ENCODE measurements around the gene SLC22A15.

DNA sequence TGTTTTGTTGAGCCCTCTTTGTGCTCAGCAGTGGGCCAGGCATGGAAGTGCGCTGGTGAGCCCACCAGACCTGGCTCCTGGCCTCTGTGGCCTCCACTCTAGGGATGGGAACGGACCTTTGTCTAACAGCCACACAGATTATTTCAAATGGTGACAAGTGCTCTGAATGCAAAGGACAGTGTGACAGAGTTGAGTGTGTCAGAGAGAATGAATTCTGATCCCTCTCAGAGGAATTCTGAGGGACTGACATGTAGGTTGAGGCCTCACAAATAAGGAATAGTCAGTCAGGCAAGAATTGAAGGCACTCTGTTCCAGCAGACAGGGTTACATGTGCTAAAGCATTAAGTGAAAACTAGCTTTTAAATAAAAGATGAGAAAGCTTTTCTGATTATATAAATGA, 123.6 kb downstream of the SLC22A15 start:
- TF ChIP-seq, protein P1, sequence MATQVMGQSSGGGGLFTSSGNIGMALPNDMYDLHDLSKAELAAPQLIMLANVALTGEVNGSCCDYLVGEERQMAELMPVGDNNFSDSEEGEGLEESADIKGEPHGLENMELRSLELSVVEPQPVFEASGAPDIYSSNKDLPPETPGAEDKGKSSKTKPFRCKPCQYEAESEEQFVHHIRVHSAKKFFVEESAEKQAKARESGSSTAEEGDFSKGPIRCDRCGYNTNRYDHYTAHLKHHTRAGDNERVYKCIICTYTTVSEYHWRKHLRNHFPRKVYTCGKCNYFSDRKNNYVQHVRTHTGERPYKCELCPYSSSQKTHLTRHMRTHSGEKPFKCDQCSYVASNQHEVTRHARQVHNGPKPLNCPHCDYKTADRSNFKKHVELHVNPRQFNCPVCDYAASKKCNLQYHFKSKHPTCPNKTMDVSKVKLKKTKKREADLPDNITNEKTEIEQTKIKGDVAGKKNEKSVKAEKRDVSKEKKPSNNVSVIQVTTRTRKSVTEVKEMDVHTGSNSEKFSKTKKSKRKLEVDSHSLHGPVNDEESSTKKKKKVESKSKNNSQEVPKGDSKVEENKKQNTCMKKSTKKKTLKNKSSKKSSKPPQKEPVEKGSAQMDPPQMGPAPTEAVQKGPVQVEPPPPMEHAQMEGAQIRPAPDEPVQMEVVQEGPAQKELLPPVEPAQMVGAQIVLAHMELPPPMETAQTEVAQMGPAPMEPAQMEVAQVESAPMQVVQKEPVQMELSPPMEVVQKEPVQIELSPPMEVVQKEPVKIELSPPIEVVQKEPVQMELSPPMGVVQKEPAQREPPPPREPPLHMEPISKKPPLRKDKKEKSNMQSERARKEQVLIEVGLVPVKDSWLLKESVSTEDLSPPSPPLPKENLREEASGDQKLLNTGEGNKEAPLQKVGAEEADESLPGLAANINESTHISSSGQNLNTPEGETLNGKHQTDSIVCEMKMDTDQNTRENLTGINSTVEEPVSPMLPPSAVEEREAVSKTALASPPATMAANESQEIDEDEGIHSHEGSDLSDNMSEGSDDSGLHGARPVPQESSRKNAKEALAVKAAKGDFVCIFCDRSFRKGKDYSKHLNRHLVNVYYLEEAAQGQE (IDR thresholded peaks at IDR 0.05; ENCODE audit: insufficient read depth in 1 of 2, low read depth in 2 of 2, low read length in 2 of 2), result no peak
- TF ChIP-seq POLR2AphosphoS5 (IDR thresholded peaks at IDR 0.05; ENCODE audit: low read depth, low read length), result no peak
- no peak for TF ChIP-seq SIN3A (IDR thresholded peaks at IDR 0.05; ENCODE audit: borderline replicate concordance, insufficient read depth, low read length)
- TF ChIP-seq TAF1 (IDR thresholded peaks at IDR 0.05; ENCODE audit: borderline replicate concordance, insufficient read depth, low read length), result no peak

Measured in PFSK-1 (cell line).